ENCODE results near the gene BANK1. TPM values are rescaled to one million over a fixed set of nuclear protein-coding genes. Genes with fewer than 3 reads are reported as not detected.
"Not testable (repeated sequence)": the region's sequence is repeated elsewhere in the genome, so short reads cannot be mapped to it uniquely, and the experiment has no call there.

The BANK1 gene
- total RNA-seq, 1 experiment from 2014 or later: 0.05 TPM

- DNase-seq (ENCODE audit: extremely low read depth, low read depth): no peak
Observed at GRCh38 chr4:101871962-101872676, 81.6 kb downstream of the BANK1 start.

GRCh38 chr4:101885574-101885973, 95.0 kb downstream of the BANK1 start:
- no peak for DNase-seq (ENCODE audit: extremely low read depth, low read depth)

- no peak for DNase-seq (ENCODE audit: extremely low read depth, low read depth)
Observed at GRCh38 chr4:101886826-101887225, 96.3 kb downstream of the BANK1 start.

DNA sequence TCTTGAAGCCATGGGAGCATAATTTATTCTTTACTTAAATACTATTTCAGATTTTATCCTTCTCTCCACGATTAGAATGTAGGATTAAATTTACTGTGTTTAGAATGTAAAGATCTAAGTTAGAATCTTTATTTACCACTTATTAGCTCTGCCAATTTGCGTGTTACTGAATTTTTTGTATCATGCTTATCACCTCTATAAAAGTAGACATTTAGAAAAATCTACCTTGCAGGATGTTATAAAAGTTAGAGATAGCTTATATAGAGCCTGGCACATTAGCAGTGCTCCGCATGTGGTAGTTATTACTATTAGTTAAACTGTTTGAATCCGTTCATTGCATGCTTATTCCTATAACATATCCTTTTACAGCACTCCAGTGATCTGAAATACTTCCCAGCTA, 97.9 kb downstream of the BANK1 start:
- no peak for DNase-seq (ENCODE audit: extremely low read depth, low read depth)

- not testable (repeated sequence) for DNase-seq (ENCODE audit: extremely low read depth, low read depth)
Observed at GRCh38 chr4:101905527-101905926, 115.0 kb downstream of the BANK1 start.

DNA sequence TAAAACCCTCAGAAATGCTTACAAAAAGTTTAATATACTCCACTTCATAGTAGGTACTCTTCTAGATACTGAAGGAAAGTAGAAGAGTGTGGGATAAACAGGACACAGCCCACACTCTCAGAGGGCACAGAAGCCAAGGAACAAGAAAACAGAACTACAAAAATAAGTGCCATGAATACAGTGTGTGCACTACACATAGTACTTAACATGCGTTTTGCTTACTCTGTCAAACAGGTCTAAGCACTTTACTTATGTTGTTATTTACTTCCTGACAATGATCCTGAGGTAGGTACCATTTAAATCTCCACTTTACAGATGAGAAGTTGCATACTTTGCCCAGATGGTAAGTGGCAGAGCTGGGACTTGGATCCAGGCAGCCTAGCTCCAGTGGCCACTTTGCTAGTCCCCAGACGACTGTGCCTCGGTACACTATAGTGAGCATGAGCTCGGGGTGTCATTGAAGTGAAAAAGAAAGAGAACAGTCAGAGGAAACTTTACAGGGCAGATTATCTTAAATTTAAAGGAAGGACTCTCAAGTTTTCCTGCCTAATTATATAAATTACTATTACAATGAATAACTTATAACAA, 120.3 kb downstream of the BANK1 start:
- DNase-seq (ENCODE audit: extremely low read depth, low read depth): no peak

GRCh38 chr4:101911616-101912015, 121.1 kb downstream of the BANK1 start:
- no peak for DNase-seq (ENCODE audit: extremely low read depth, low read depth)

GRCh38 chr4:101914761-101915160, 124.2 kb downstream of the BANK1 start:
- DNase-seq (ENCODE audit: extremely low read depth, low read depth): no peak

DNA sequence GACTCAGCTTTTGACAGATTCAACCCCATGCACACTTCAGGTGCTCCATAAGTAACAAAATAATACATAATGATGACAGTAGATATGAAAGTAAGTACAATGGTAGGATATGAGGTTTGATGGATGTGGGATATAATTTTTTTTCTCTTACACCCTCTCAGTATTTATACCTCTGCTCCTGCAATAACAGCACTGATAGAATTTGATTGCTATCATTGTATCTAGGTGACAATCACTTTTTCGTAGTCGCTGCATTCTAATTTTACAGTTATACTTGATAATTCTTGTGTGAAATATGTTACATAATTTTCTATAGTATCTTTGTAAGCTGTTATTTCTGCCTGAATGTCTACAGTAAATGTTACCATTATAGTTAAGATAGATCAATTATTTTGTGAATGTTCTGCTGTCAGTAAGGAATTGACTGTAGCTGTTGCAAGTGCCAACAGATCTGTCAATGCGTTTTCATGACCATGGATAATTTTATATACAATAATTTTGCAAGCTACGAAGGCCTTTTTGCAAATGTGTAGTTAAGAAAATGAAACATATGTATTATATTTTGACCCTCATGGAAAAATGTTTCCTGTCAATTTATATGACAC, 128.9 kb downstream of the BANK1 start:
- no peak for DNase-seq (ENCODE audit: extremely low read depth, low read depth)

- no peak for DNase-seq (ENCODE audit: extremely low read depth, low read depth)
Observed at GRCh38 chr4:101921370-101921769, 130.8 kb downstream of the BANK1 start.

GRCh38 chr4:101931619-101932018, 141.1 kb downstream of the BANK1 start:
- no peak for DNase-seq (ENCODE audit: extremely low read depth, low read depth)

GRCh38 chr4:101933855-101934254, 143.3 kb downstream of the BANK1 start:
- DNase-seq (ENCODE audit: extremely low read depth, low read depth): no peak

GRCh38 chr4:101938836-101939235, 148.3 kb downstream of the BANK1 start:
- no peak for DNase-seq (ENCODE audit: extremely low read depth, low read depth)

GRCh38 chr4:101941816-101942358, 151.4 kb downstream of the BANK1 start:
- no peak for DNase-seq (ENCODE audit: extremely low read depth, low read depth)

DNA sequence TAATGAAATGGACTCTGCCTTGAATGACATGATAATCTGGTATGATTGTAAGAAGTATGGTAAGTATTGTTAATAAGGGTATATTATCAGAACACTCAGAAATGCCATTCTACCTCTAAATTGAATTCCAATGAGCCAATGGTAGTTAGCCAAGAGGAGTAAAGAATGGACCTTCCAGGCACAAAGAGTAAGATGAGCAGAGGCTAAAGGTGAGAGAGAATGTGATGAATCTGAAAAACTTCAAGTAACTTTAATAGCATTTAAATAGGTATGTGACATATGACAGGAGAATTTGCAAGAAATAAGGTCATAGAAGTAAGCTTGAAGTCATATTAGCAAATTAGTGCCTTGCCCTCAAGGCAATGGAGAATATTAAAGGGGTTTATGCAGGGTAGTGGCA, 152.4 kb downstream of the BANK1 start:
- no peak for DNase-seq (ENCODE audit: extremely low read depth, low read depth)

- no peak for DNase-seq (ENCODE audit: extremely low read depth, low read depth)
Observed at GRCh38 chr4:101944649-101945048, 154.1 kb downstream of the BANK1 start.

DNA sequence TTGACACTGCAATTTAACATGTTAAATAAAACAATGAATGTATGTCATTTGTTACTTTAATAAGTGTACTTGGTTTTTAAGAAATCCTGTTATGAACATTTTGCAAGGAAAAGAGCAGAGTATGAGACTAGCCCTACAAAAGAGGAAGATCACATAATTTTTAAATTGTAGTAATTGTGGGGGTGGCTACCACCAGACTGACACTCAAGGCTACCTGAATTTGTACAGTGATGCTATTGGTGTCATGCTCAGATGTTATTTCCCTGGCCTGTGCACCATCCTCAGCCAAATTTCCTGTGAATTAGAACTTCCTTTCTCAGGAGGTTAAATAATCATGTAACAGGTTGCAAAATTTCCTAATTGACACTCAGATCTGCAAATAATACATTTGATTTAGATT, 157.5 kb downstream of the BANK1 start:
- no peak for DNase-seq (ENCODE audit: extremely low read depth, low read depth)

- no peak for DNase-seq (ENCODE audit: extremely low read depth, low read depth)
Observed at GRCh38 chr4:101948951-101949350, 158.4 kb downstream of the BANK1 start.

DNA sequence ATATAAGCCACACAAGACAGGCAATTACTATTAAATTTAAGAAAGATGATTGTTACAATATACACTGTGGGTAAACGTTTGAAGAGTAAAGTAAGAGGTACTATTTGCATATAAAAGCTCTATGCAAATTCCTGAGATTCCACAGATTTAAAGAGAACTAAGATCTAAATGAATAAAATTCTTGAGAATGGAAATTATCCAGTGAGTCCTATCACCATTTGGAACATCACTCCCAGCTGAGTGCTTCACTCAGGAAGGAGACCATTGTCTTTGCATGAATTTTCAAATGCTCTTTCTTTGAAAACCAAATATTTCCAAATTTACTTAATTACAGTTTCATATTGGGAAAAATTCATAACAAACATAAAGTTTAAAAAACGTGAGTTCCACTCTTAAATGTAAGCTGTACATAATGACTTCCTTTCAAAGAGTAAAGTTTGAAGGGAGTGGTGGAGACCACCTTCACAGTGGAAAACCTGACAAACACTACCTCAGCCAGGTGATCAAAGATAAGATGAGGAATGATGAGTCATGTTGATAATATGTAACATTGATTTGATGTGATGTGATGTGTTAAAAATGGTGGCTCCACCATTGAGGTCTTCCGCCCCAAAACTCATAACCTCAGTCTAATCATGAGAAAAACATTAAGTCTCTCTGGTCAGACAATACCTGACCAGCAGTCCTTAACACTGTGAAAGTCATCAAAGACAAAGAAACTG, 159.9 kb downstream of the BANK1 start:
- DNase-seq (ENCODE audit: extremely low read depth, low read depth): no peak

DNA sequence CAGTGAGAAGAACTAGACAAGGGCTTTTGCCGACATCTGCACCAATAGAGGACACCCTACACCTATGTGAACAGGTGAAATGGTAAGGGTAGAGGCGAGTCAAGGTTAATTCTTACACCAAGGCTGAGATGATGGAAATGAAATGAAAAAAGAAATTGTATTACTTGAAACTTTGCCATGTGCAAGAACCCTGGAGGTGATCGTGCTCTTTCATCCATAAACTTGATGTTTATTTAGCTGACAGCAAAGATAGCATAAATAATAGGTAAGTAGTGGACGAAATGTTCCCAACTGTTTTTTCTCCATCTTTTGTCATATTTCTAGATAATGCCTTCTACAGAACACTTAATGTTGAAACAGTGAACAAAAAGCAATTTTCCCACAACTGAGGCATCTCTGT, 162.5 kb downstream of the BANK1 start:
- no peak for DNase-seq (ENCODE audit: extremely low read depth, low read depth)

- DNase-seq (ENCODE audit: extremely low read depth, low read depth): peak; percentile 15
Observed at GRCh38 chr4:101953949-101954348, 163.4 kb downstream of the BANK1 start.
